WTC11 (cell line): ENCODE results near the gene CD209. TPM values are rescaled to one million over a fixed set of nuclear protein-coding genes. Genes with fewer than 3 reads are reported as not detected.

Source experiments
- ATAC-seq: fragments of 200-7000 bp; cut with Tn5 transposase; 2 replicates; pipeline ENCODE4 v1.10.0; 2021; ENCODE audit warnings: mild to moderate bottlenecking, moderate library complexity
- CTCF ChIA-PET: fragments of 300-600 bp; sonication (Branson Sonifier 250); formaldehyde crosslinking; loops from one replicate; lab custom pipeline; 2021; ENCODE audit warnings: antibody characterized with exemption; lab: Charles Lee
- POLR2A ChIA-PET: fragments of 350-600 bp; sonication (Branson Sonifier 250); formaldehyde crosslinking; loops from one replicate; lab custom pipeline; 2021; ENCODE audit warnings: antibody characterized with exemption; lab: Charles Lee
- DNase-seq: peaks from one replicate; pipeline ENCODE4 v3.0.0; 2021; ENCODE audit warnings: low spot score
- H3K27ac Mint-ChIP-seq: 2 replicates; pipeline ENCODE4 v1.8.0; 2021; ENCODE audit warnings: mixed read lengths
- H3K27me3 Mint-ChIP-seq: 2 replicates; pipeline ENCODE4 v1.8.0; 2021; ENCODE audit warnings: low read depth, mild to moderate bottlenecking, moderate library complexity, mixed read lengths
- H3K36me3 Mint-ChIP-seq: 2 replicates; pipeline ENCODE4 v1.8.0; 2021; ENCODE audit warnings: mixed read lengths
- H3K4me1 Mint-ChIP-seq: 2 replicates; pipeline ENCODE4 v1.8.0; 2022; ENCODE audit warnings: mixed read lengths
- H3K4me3 Mint-ChIP-seq: 2 replicates; pipeline ENCODE4 v1.8.0; 2021; ENCODE audit warnings: mild to moderate bottlenecking, moderate library complexity, mixed read lengths
- H3K9me3 Mint-ChIP-seq: 2 replicates; pipeline ENCODE4 v1.8.0; 2021; ENCODE audit warnings: mixed read lengths
- AFF4 ChIP-seq: sonication (generic); formaldehyde crosslinking; IDR thresholded peaks from 2 replicates; pipeline ENCODE4 v1.8.1; 2023; ENCODE audit warnings: mild to moderate bottlenecking, missing genetic modification reagents, borderline replicate concordance
- ATF1 ChIP-seq: sonication (generic); formaldehyde crosslinking; IDR thresholded peaks from 2 replicates; pipeline ENCODE4 v1.8.1; 2023; ENCODE audit warnings: mild to moderate bottlenecking, moderate library complexity, missing genetic modification reagents
- CDX4 ChIP-seq: fragments of 250-450 bp; sonication (Bioruptor Pico); IDR thresholded peaks from 2 replicates; pipeline ENCODE4 v1.9.0; 2021; ENCODE audit warnings: moderate library complexity, mild to moderate bottlenecking, inconsistent platforms, borderline replicate concordance
- CREB1 ChIP-seq: sonication (generic); formaldehyde crosslinking; IDR thresholded peaks from 2 replicates; pipeline ENCODE4 v1.8.0; 2023; ENCODE audit warnings: mild to moderate bottlenecking, missing genetic modification reagents
- ERG ChIP-seq: fragments of 250-450 bp; sonication (Bioruptor Pico); IDR thresholded peaks from 2 replicates; pipeline ENCODE4 v1.8.0; 2021; ENCODE audit warnings: mild to moderate bottlenecking
- ETV6 ChIP-seq: sonication (generic); formaldehyde crosslinking; IDR thresholded peaks from 2 replicates; pipeline ENCODE4 v1.8.1; 2022; ENCODE audit warnings: mild to moderate bottlenecking, missing genetic modification reagents
- FOXJ3 ChIP-seq: sonication (generic); formaldehyde crosslinking; IDR thresholded peaks from 2 replicates; pipeline ENCODE4 v1.9.0; 2021; ENCODE audit warnings: missing genetic modification reagents, mild to moderate bottlenecking, borderline replicate concordance
- GRHL2 ChIP-seq: fragments of 250-450 bp; sonication (Bioruptor Pico); IDR thresholded peaks from 2 replicates; pipeline ENCODE4 v1.8.0; 2022; ENCODE audit warnings: mild to moderate bottlenecking, moderate library complexity; ENCODE audit not compliant: insufficient replicate concordance, severe bottlenecking
- JUN ChIP-seq: sonication (generic); formaldehyde crosslinking; IDR thresholded peaks from 2 replicates; pipeline ENCODE4 v1.8.0; 2023; ENCODE audit warnings: mild to moderate bottlenecking, missing genetic modification reagents
- NFYB ChIP-seq: sonication (generic); formaldehyde crosslinking; conservative IDR thresholded peaks from 2 replicates; pipeline ENCODE4 v1.8.0; 2022; ENCODE audit warnings: low read depth, missing genetic modification reagents
- PRRX2 ChIP-seq: fragments of 250-450 bp; sonication (Bioruptor Pico); IDR thresholded peaks from 2 replicates; pipeline ENCODE4 v1.8.0; 2021; ENCODE audit warnings: mild to moderate bottlenecking
- RELA ChIP-seq: sonication (generic); formaldehyde crosslinking; IDR thresholded peaks from 2 replicates; pipeline ENCODE4 v1.8.1; 2022; ENCODE audit warnings: missing genetic modification reagents, mild to moderate bottlenecking, borderline replicate concordance
- RORB ChIP-seq: fragments of 250-450 bp; sonication (Bioruptor Pico); IDR thresholded peaks from 2 replicates; pipeline ENCODE4 v1.9.0; 2021; ENCODE audit warnings: mild to moderate bottlenecking
- TEAD1 ChIP-seq: sonication (generic); formaldehyde crosslinking; IDR thresholded peaks from 2 replicates; pipeline ENCODE4 v1.8.0; 2022; ENCODE audit warnings: mild to moderate bottlenecking, missing genetic modification reagents
- TEAD4 ChIP-seq: sonication (generic); formaldehyde crosslinking; IDR thresholded peaks from 2 replicates; pipeline ENCODE4 v1.8.0; 2022; ENCODE audit warnings: mild to moderate bottlenecking, missing genetic modification reagents
- USF2 ChIP-seq: sonication (generic); formaldehyde crosslinking; IDR thresholded peaks from 2 replicates; pipeline ENCODE4 v1.8.1; 2023; ENCODE audit warnings: mild to moderate bottlenecking, missing genetic modification reagents, moderate library complexity
- ZNF219 ChIP-seq: sonication (generic); formaldehyde crosslinking; IDR thresholded peaks from 2 replicates; pipeline ENCODE4 v1.8.0; 2023; ENCODE audit warnings: missing genetic modification reagents, mild to moderate bottlenecking, borderline replicate concordance
- ZNF423 ChIP-seq: fragments of 250-450 bp; sonication (Bioruptor Pico); IDR thresholded peaks from 2 replicates; pipeline ENCODE4 v2.1.2; 2022; ENCODE audit warnings: mild to moderate bottlenecking, moderate library complexity
- ZNF512 ChIP-seq: sonication (generic); formaldehyde crosslinking; IDR thresholded peaks from 2 replicates; pipeline ENCODE4 v1.8.1; 2022; ENCODE audit warnings: missing genetic modification reagents, borderline replicate concordance
- total RNA-seq: library from RNA; stranded (reverse); gene quantifications from 3 replicates; pipeline ENCODE4 v1.2.3, GENCODE V29; 2021

Gene CD209
- total RNA-seq, 1 experiment from 2014 or later, result not detected

GRCh38 chr19:7701654-7702457 lies 45.5 kb downstream of the CD209 start, which contains the start of gene FCER2:
Gene FCER2, minus strand, starts transcription at chr19:7702131. Its CDS starts 2,371 bp downstream, at chr19:7699760.
- DNase-seq, result no peak
- Mint-ChIP-seq H3K27me3 (peaks cover 18% of the 10 kb centered on the region), H3K4me3 (no peak within 1 kb of the TSS), H3K36me3 (no peaks in the 10 kb centered on the region), H3K4me1 (peaks cover 23% of the 10 kb centered on the region), H3K9me3 (no peaks in the 10 kb centered on the region), H3K27ac (no peak within 1 kb of the TSS)
- TF ChIP-seq ZNF219 (CRISPR knock-in tag) (no peak), RORB (CRISPR knock-in tag) (no peak), TEAD4 (CRISPR knock-in tag) (no peak), CDX4 (CRISPR knock-in tag) (no peak), ZNF512 (CRISPR knock-in tag) (no peak), CREB1 (no peak), TEAD1 (CRISPR knock-in tag) (no peak)
- ChIA-PET POLR2A (no interaction called here), CTCF (interaction anchor here (1.0 kb wide), 1 partner anchor 21 kb away, joined by 4 read pairs; the partner anchor contains the start of gene TRAPPC5)
- no peak for ATAC-seq

GRCh38 chr19:7701049-7701653 lies 46.2 kb downstream of the CD209 start:
- Mint-ChIP-seq H3K9me3 (no peaks in the 10 kb centered on the region), H3K36me3 (no peaks in the 10 kb centered on the region), H3K4me3 (no peak overlapping the region), H3K4me1 (peaks cover 23% of the 10 kb centered on the region), H3K27me3 (peaks cover 21% of the 10 kb centered on the region), H3K27ac (no peak overlapping the region)
- TF ChIP-seq NFYB, result no peak
- no peak for TF ChIP-seq ZNF423 (CRISPR knock-in tag)
- no peak for TF ChIP-seq ERG (CRISPR knock-in tag)
- no peak for TF ChIP-seq RELA (CRISPR knock-in tag)
- no peak for TF ChIP-seq ATF1 (CRISPR knock-in tag)
- TF ChIP-seq FOXJ3 (CRISPR knock-in tag), result no peak
- TF ChIP-seq USF2 (CRISPR knock-in tag), result no peak
- no peak for TF ChIP-seq PRRX2
- TF ChIP-seq JUN, result no peak
- no peak for TF ChIP-seq AFF4 (CRISPR knock-in tag)
- no peak for TF ChIP-seq GRHL2 (CRISPR knock-in tag)
- TF ChIP-seq ETV6 (CRISPR knock-in tag), result no peak
- ChIA-PET CTCF (interaction anchor here (1.0 kb wide), 1 partner anchor 20 kb away, joined by 4 read pairs; the partner anchor contains the start of gene TRAPPC5), POLR2A (no interaction called here)
- ATAC-seq (no peak), DNase-seq (no peak)
